Panc1 (cell line): Measurements from ENCODE around the gene CSTPP1. TPM values are rescaled to one million over a fixed set of nuclear protein-coding genes. Genes with fewer than 3 reads are reported as not detected.

ENCODE experiments used
- ATAC-seq: fragments of 200-7000 bp; cut with Tn5 transposase; 2 replicates; pipeline ENCODE4 v1.9.1; 2020; ENCODE audit warnings: mild to moderate bottlenecking, moderate library complexity
- BruUV-seq: library from RNA; stranded (reverse); fragments of 400-500 nt; replicated peaks from 2 replicates; lab custom pipeline; 2021; lab: Mats Ljungman, UMichigan
- CTCF ChIA-PET: fragments of 300-600 bp; sonication (Branson Sonifier 250); formaldehyde crosslinking; loops from one replicate; lab custom pipeline; 2022; ENCODE audit warnings: antibody characterized with exemption; lab: Charles Lee
- POLR2A ChIA-PET: fragments of 300-600 bp; sonication (Branson Sonifier 250); formaldehyde crosslinking; loops from one replicate; lab custom pipeline; 2022; ENCODE audit warnings: antibody characterized with exemption; lab: Charles Lee
- DNase-seq: peaks from one replicate; pipeline ENCODE4 v3.0.0-alpha.2; 2010; ENCODE audit warnings: low read depth, low spot score
- H3K27ac ChIP-seq: 2 replicates; pipeline ENCODE4 v1.5.1; 2011; ENCODE audit warnings: mild to moderate bottlenecking, low read length, inconsistent platforms
- H3K27me3 ChIP-seq: fragments of 200-500 bp; sonication (Bioruptor generic); 2 replicates; pipeline ENCODE4 v1.6.0; 2014; ENCODE audit warnings: low read length, inconsistent platforms; ENCODE audit not compliant: control insufficient read depth, insufficient read depth
- H3K36me3 ChIP-seq: fragments of 200-500 bp; sonication (Bioruptor generic); 2 replicates; pipeline ENCODE4 v1.5.1; 2014; ENCODE audit warnings: inconsistent platforms, mild to moderate bottlenecking, low read length, moderate library complexity; ENCODE audit not compliant: control insufficient read depth, insufficient read depth
- H3K4me1 ChIP-seq: 2 replicates; pipeline ENCODE4 v1.5.1; 2011; ENCODE audit warnings: inconsistent platforms, mild to moderate bottlenecking, low read length, moderate library complexity; ENCODE audit not compliant: control insufficient read depth, insufficient read depth
- H3K4me3 ChIP-seq, 2 experiments: 2 replicates each; pipeline ENCODE4 v1.5.1; 2011 to 2012; ENCODE audit warnings: low read depth in 2 of 2, low read length in 2 of 2, mild to moderate bottlenecking in 2 of 2, inconsistent platforms in 1 of 2, moderate library complexity in 1 of 2
- H3K9me3 ChIP-seq: fragments of 200-500 bp; sonication (Bioruptor generic); 2 replicates; pipeline ENCODE4 v1.5.1; 2014; ENCODE audit warnings: low read depth, mild to moderate bottlenecking, inconsistent platforms, low read length, moderate library complexity; ENCODE audit not compliant: control insufficient read depth, insufficient read depth
- CTCF ChIP-seq: fragments of 450-650 bp; IDR thresholded peaks from 2 replicates; pipeline ENCODE4 v1.5.1; 2017; ENCODE audit warnings: mild to moderate bottlenecking
- POLR2AphosphoS5 ChIP-seq: IDR thresholded peaks from 2 replicates; pipeline ENCODE4 v1.6.1; 2012; ENCODE audit warnings: mild to moderate bottlenecking, low read depth, low read length, moderate library complexity
- REST ChIP-seq, 2 experiments: IDR thresholded peaks; 2 replicates each; pipeline ENCODE4 v1.6.1; 2011 to 2012; ENCODE audit warnings: low read depth in 2 of 2, control low read depth in 1 of 2, low read length in 1 of 2, mild to moderate bottlenecking in 1 of 2, moderate library complexity in 1 of 2; ENCODE audit not compliant: insufficient read depth in 1 of 2
- SIN3A ChIP-seq: IDR thresholded peaks from 2 replicates; pipeline ENCODE4 v1.6.1; 2012; ENCODE audit warnings: low read depth, mild to moderate bottlenecking, low read length, moderate library complexity, borderline replicate concordance; ENCODE audit not compliant: insufficient read depth
- TCF7L2 ChIP-seq: IDR thresholded peaks from 2 replicates; pipeline ENCODE4 v1.6.1; 2011; ENCODE audit warnings: mild to moderate bottlenecking, low read depth, low read length, inconsistent platforms
- in situ Hi-C: cut with HindIII; loops from 2 replicates; pipeline ENCODE4 v1.10.0; 2016; ENCODE audit warnings: low sequenced_read_pairs, low pct_unique_long_range_greater_than_20kb
- intact Hi-C: fragments of 100-400 bp; cut with micrococcal nuclease; formaldehyde crosslinking; loops from one replicate; pipeline ENCODE4 v1.10.0; 2022; ENCODE audit not compliant: unreplicated experiment
- total RNA-seq: library from RNA; stranded (reverse); gene quantifications from one replicate; pipeline ENCODE4 v1.2.1, GENCODE V29; 2021; ENCODE audit not compliant: unreplicated experiment

The CSTPP1 gene
- total RNA-seq, 1 experiment from 2014 or later = 29.0 TPM

GRCh38 chr11:47143322-47143721, 206.8 kb downstream of the CSTPP1 start:
- no peak for TF ChIP-seq SIN3A
- no peak for TF ChIP-seq CTCF
- TF ChIP-seq POLR2AphosphoS5 = no peak
- TF ChIP-seq REST (IDR thresholded peaks at IDR 0.05; ENCODE audit: insufficient read depth in 1 of 2, low read depth in 2 of 2, low read length in 1 of 2) = no peak
- Histone ChIP-seq H3K27ac (no peak overlapping the region), H3K27me3 (no peaks in the 10 kb centered on the region), H3K36me3 (no peaks in the 10 kb centered on the region), H3K4me1 (no peaks in the 10 kb centered on the region), H3K9me3 (no peaks in the 10 kb centered on the region), H3K4me3 (no peak overlapping the region)
- no peak for DNase-seq
- POLR2A ChIA-PET = no interaction called here
- peak; percentile 67; the same call in 1 of the 2 replicates for ATAC-seq
- no TSS peak for BruUV-seq
- intact Hi-C loops = no loop called here
- in situ Hi-C loops = no loop called here
- CTCF ChIA-PET = no interaction called here

GRCh38 chr11:47144541-47144940, 208.0 kb downstream of the CSTPP1 start:
- no peaks in the 10 kb centered on the region for H3K36me3 ChIP-seq
- TF ChIP-seq TCF7L2 (no peak), REST (IDR thresholded peaks at IDR 0.05; ENCODE audit: insufficient read depth in 1 of 2, low read depth in 2 of 2, low read length in 1 of 2) (no peak)
- H3K9me3 ChIP-seq = no peaks in the 10 kb centered on the region
- no peak overlapping the region for H3K4me3 ChIP-seq
- intact Hi-C loops = no loop called here
- no peak overlapping the region for H3K27ac ChIP-seq
- ATAC-seq (no peak), DNase-seq (no peak)
- no TSS peak for BruUV-seq
- ChIA-PET CTCF (no interaction called here), POLR2A (no interaction called here)
- no peaks in the 10 kb centered on the region for H3K4me1 ChIP-seq
- no peaks in the 10 kb centered on the region for H3K27me3 ChIP-seq
- in situ Hi-C loops = no loop called here
